Kidney (tissue), 22 donors: ENCODE results near the gene JMJD1C. TPM values are rescaled to one million over a fixed set of nuclear protein-coding genes. Genes with fewer than 3 reads are reported as not detected.

Experiments used
- DNase-seq, 5 donors: peaks; one replicate each; pipeline ENCODE4 v3.0.0-alpha.2; 2013 to 2020
- FAIRE-seq: peaks from 2 replicates; lab custom pipeline; 2012; peaks lifted over from hg19 to GRCh38; lab: Jason Lieb, UNC
- H3K27ac ChIP-seq, 2 donors: one replicate each; pipeline ENCODE4 v1.7.0; 2013; ENCODE audit warnings: low read depth in 2 of 2, low read length in 2 of 2, inconsistent platforms in 1 of 2
- H3K27me3 ChIP-seq: one replicate; pipeline ENCODE4 v1.7.1; 2013; ENCODE audit warnings: low read length, inconsistent platforms; ENCODE audit not compliant: control insufficient read depth, insufficient read depth
- H3K36me3 ChIP-seq, 3 donors: one replicate each; pipeline versions ENCODE4 v1.7.0 to v1.7.1; 2013; ENCODE audit warnings: low read length in 3 of 3, control low read depth in 1 of 3, inconsistent platforms in 1 of 3; ENCODE audit not compliant: insufficient read depth in 3 of 3, control insufficient read depth in 2 of 3
- H3K4me1 ChIP-seq, 3 donors: one replicate each; pipeline versions ENCODE4 v1.7.0 to v1.7.1; 2013; ENCODE audit warnings: low read length in 3 of 3, inconsistent platforms in 1 of 3, low read depth in 1 of 3; ENCODE audit not compliant: control insufficient read depth in 2 of 3, insufficient read depth in 2 of 3
- H3K4me3 ChIP-seq, 3 donors: one replicate each; pipeline versions ENCODE4 v1.7.0 to v1.8.1; 2013; ENCODE audit warnings: low read length in 3 of 3, control low read depth in 1 of 3, inconsistent platforms in 1 of 3
- H3K9ac ChIP-seq, 3 donors: one replicate each; pipeline versions ENCODE4 v1.7.0 to v1.7.1; 2013; ENCODE audit warnings: low read length in 3 of 3, control low read depth in 1 of 3, inconsistent platforms in 1 of 3
- H3K9me3 ChIP-seq, 3 donors: one replicate each; pipeline versions ENCODE4 v1.7.0 to v1.7.1; 2013; ENCODE audit warnings: low read length in 3 of 3, control low read depth in 1 of 3, inconsistent platforms in 1 of 3; ENCODE audit not compliant: control insufficient read depth in 2 of 3, insufficient read depth in 1 of 3
- CTCF ChIP-seq: IDR thresholded peaks from 3 replicates; pipeline ENCODE4 v1.5.1; 2012; ENCODE audit warnings: mild to moderate bottlenecking, moderate library complexity, borderline replicate concordance; ENCODE audit not compliant: insufficient read depth; ENCODE audit errors: extremely low read depth
- intact Hi-C: fragments of 100-400 bp; cut with DNase I; formaldehyde crosslinking; loops from one replicate; pipeline ENCODE4 v1.11.1; 2022
- long read RNA-seq, 10 donors: library from polyadenylated mRNA in 1 of 10; unstranded in 1 of 10; transcript quantifications; one replicate each; pipeline ENCODE4 v2.0.0 and lab custom pipeline, GENCODE V29; 2021 to 2026
- polyA plus RNA-seq: library from polyadenylated mRNA; stranded (reverse); fragments of 350-450 nt; fragmentation: Illumina TruSeq; extraction: RNeasy Lipid Tissue Mini Kit (QIAGEN cat#74804); gene quantifications from one replicate; pipeline ENCODE4 v1.2.3, GENCODE V29; 2014; ENCODE audit warnings: low read depth, low replicate concordance; ENCODE audit not compliant: insufficient read depth
- total RNA-seq: library from RNA; stranded (reverse); fragmentation: NEBNext Ultra II Directional; extraction: Animal tissue kit (Norgen Biotek cat#: 25700); gene quantifications from one replicate; pipeline ENCODE4 v1.2.1, GENCODE V29; 2021
- donor health status: control.
- donor health status: control.
- donor health status: control.
- donor health status: control.
- donor health status: control.
- donor health status: DM: yes; HTN: yes; CAD: no.
- donor health status: Normal renal cell carcinoma (clear cell type).

The JMJD1C gene
- 92.9 TPM for total RNA-seq
- polyA plus RNA-seq = 18.9 TPM
- long read RNA-seq, donor 1, partial matches to known transcripts = 21 of 24 reads
- long read RNA-seq, donor 1, other reads (novel, unspliced or antisense) = 0 of 24 reads
- long read RNA-seq, donor 2, partial matches to known transcripts = 16 of 19 reads
- long read RNA-seq, donor 2, other reads (novel, unspliced or antisense) = 0 of 19 reads
- long read RNA-seq, donor 3, transcript JMJD1C-204 (3 exons, 1,305 nt) = major isoform, 6 of 46 reads
- long read RNA-seq, donor 3, partial matches to known transcripts = 33 of 46 reads
- long read RNA-seq, donor 3, other reads (novel, unspliced or antisense) = 5 of 46 reads
- long read RNA-seq, donor 4, partial matches to known transcripts = 32 of 46 reads
- long read RNA-seq, donor 4, other reads (novel, unspliced or antisense) = 10 of 46 reads
- long read RNA-seq, donor 5, partial matches to known transcripts = 0 of 1 reads
- long read RNA-seq, donor 5, other reads (novel, unspliced or antisense) = 0 of 1 reads
- long read RNA-seq, donor 6, partial matches to known transcripts = 14 of 14 reads
- long read RNA-seq, donor 6, other reads (novel, unspliced or antisense) = 0 of 14 reads
- long read RNA-seq, donor 7, partial matches to known transcripts = 6 of 20 reads
- long read RNA-seq, donor 7, other reads (novel, unspliced or antisense) = 14 of 20 reads
- long read RNA-seq, donor 8, partial matches to known transcripts = 7 of 30 reads
- long read RNA-seq, donor 8, other reads (novel, unspliced or antisense) = 20 of 30 reads
- long read RNA-seq, donor 9, partial matches to known transcripts = 0 of 1 reads
- long read RNA-seq, donor 9, other reads (novel, unspliced or antisense) = 0 of 1 reads
- long read RNA-seq, donor 10, partial matches to known transcripts = 10 of 15 reads
- long read RNA-seq, donor 10, other reads (novel, unspliced or antisense) = 0 of 15 reads

- Histone ChIP-seq H3K4me1 (peaks cover 0 to 4% (median 0%) of the 10 kb centered on the region in 3 donors), H3K9me3 (no peaks in the 10 kb centered on the region), H3K4me3 (peak within 1 kb of the TSS; percentile 87 to 90 (median 87)), H3K36me3 (no peaks in the 10 kb centered on the region), H3K27ac (peak within 1 kb of the TSS; percentile 93 to 98), H3K27me3 (no peaks in the 10 kb centered on the region), H3K9ac (peak within 1 kb of the TSS; percentile 63 to 88 (median 85))
- FAIRE-seq (no peak), DNase-seq (peak; percentile 88 to 94 (median 91))
- no peak for TF ChIP-seq CTCF
- intact Hi-C loops = no loop called here
Measured at GRCh38 chr10:63465293-63466143, at the start of gene JMJD1C. TSS of gene JMJD1C (minus strand) at chr10:63465977. CDS start at chr10:63465662, 315 bp downstream.

GRCh38 chr10:63515002-63515763, 49.4 kb upstream of the JMJD1C start:
- H3K27ac ChIP-seq = peak overlapping the region; percentile 43 to 49
- no peaks in the 10 kb centered on the region for H3K9me3 ChIP-seq
- peaks cover 0 to 10% (median 2%) of the 10 kb centered on the region in 3 donors for H3K4me1 ChIP-seq
- no peak for TF ChIP-seq CTCF
- peak overlapping the region in 1 of 3 donors; percentile 1 for H3K9ac ChIP-seq
- no peak for DNase-seq
- no peaks in the 10 kb centered on the region for H3K27me3 ChIP-seq
- no peak for FAIRE-seq
- no peak overlapping the region for H3K4me3 ChIP-seq
- H3K36me3 ChIP-seq = no peaks in the 10 kb centered on the region
- intact Hi-C loops = no loop called here

- no peak for DNase-seq
Measured at GRCh38 chr10:63506554-63506953, 40.8 kb upstream of the JMJD1C start.

More at GRCh38 chr10:63506554-63506953, 40.8 kb upstream of the JMJD1C start:
- intact Hi-C loops = no loop called here
- no peak for TF ChIP-seq CTCF
- H3K4me3 ChIP-seq = no peak overlapping the region
- no peaks in the 10 kb centered on the region for H3K9me3 ChIP-seq
- no peaks in the 10 kb centered on the region for H3K27me3 ChIP-seq
- H3K36me3 ChIP-seq = no peaks in the 10 kb centered on the region
- H3K4me1 ChIP-seq = peaks cover 0 to 2% (median 0%) of the 10 kb centered on the region in 3 donors
- no peak for FAIRE-seq
- H3K9ac ChIP-seq = no peak overlapping the region
- H3K27ac ChIP-seq = no peak overlapping the region
